Left ventricle myocardium inferior (tissue), 1 donor: ENCODE data around the gene PYGB. TPM values are rescaled to one million over a fixed set of nuclear protein-coding genes. Genes with fewer than 3 reads are reported as not detected.
A peak's percentile ranks its signal among the peaks of the same experiment; 100 is the strongest.
"Not testable (repeated sequence)": the region's sequence is repeated elsewhere in the genome, so short reads cannot be mapped to it uniquely, and the experiment has no call there.

Experiments used
- DNase-seq: peaks from one replicate; pipeline ENCODE4 v3.0.0-alpha.2; 2020
- H3K27ac ChIP-seq: fragments of 200-600 bp; replicated peaks from 2 replicates; pipeline ENCODE4 v1.8.0; 2021
- H3K27me3 ChIP-seq: fragments of 200-600 bp; 2 replicates; pipeline ENCODE4 v1.8.0; 2021; ENCODE audit warnings: low read depth
- H3K36me3 ChIP-seq: fragments of 200-600 bp; 2 replicates; pipeline ENCODE4 v1.8.0; 2021
- H3K4me1 ChIP-seq: fragments of 200-600 bp; 2 replicates; pipeline ENCODE4 v1.8.0; 2021
- H3K4me3 ChIP-seq: fragments of 200-600 bp; 2 replicates; pipeline ENCODE4 v1.8.0; 2021; ENCODE audit warnings: mild to moderate bottlenecking, moderate library complexity
- H3K9me3 ChIP-seq: fragments of 200-600 bp; replicated peaks from 2 replicates; pipeline ENCODE4 v1.8.0; 2021
- CTCF ChIP-seq: fragments of 200-600 bp; IDR thresholded peaks from 2 replicates; pipeline ENCODE4 v1.8.0; 2021; ENCODE audit warnings: antibody characterized with exemption, mild to moderate bottlenecking, borderline replicate concordance
- intact Hi-C: fragments of 100-400 bp; cut with micrococcal nuclease; formaldehyde crosslinking; loops from one replicate; pipeline ENCODE4 v1.11.0; 2022
- total RNA-seq: library from RNA; stranded (reverse); fragmentation: NEBNext Ultra II Directional; extraction: Animal tissue kit (Norgen Biotek cat#: 25700); gene quantifications from one replicate; pipeline ENCODE4 v1.2.1, GENCODE V29; 2021
- donor health status: DM: no; HTN: yes; CAD: no; lungs with severe emphysema.

The PYGB gene
- total RNA-seq, 1 donor from 2014 or later: 218 TPM

- no peak for DNase-seq
- Histone ChIP-seq H3K4me3 (peak overlapping the region; percentile 24), H3K36me3 (peaks cover 16% of the 10 kb centered on the region), H3K4me1 (peaks cover 29% of the 10 kb centered on the region), H3K9me3 (no peaks in the 10 kb centered on the region), H3K27ac (peak overlapping the region; percentile 52), H3K27me3 (no peaks in the 10 kb centered on the region)
- peak; percentile 45 for TF ChIP-seq CTCF
- intact Hi-C loops: loop anchor here (10.0 kb wide), 1 partner anchor 64 kb away; no protein-coding TSS in a partner anchor
These were observed 62.5 kb downstream of the PYGB start for GRCh38 chr20:25310268-25310920.

- no peaks in the 10 kb centered on the region for H3K27me3 ChIP-seq
- peak overlapping the region; percentile 52 for H3K27ac ChIP-seq
- no peaks in the 10 kb centered on the region for H3K9me3 ChIP-seq
- no peak for DNase-seq
- peak overlapping the region; percentile 24 for H3K4me3 ChIP-seq
- TF ChIP-seq CTCF: no peak
- peaks cover 16% of the 10 kb centered on the region for H3K36me3 ChIP-seq
- intact Hi-C loops: loop anchor here (10.0 kb wide), 1 partner anchor 64 kb away; no protein-coding TSS in a partner anchor
- peaks cover 29% of the 10 kb centered on the region for H3K4me1 ChIP-seq
These were observed 63.2 kb downstream of the PYGB start for GRCh38 chr20:25310921-25311728.

- not testable (repeated sequence) for H3K27me3 ChIP-seq, H3K9me3 ChIP-seq, DNase-seq, H3K27ac ChIP-seq, H3K4me3 ChIP-seq
- intact Hi-C loops: loop anchor here (10.0 kb wide), 1 partner anchor 62 kb away; no protein-coding TSS in a partner anchor
- H3K36me3 ChIP-seq: peaks cover 21% of the 10 kb centered on the region
- peaks cover 29% of the 10 kb centered on the region for H3K4me1 ChIP-seq
These were observed 64.8 kb downstream of the PYGB start for GRCh38 chr20:25312716-25313115.

GRCh38 chr20:25313593-25313992 is 65.7 kb downstream of the PYGB start:
- no peak for TF ChIP-seq CTCF
- no peaks in the 10 kb centered on the region for H3K27me3 ChIP-seq
- H3K27ac ChIP-seq: no peak overlapping the region
- DNase-seq: no peak
- no peak overlapping the region for H3K4me3 ChIP-seq
- H3K36me3 ChIP-seq: peaks cover 14% of the 10 kb centered on the region
- H3K9me3 ChIP-seq: no peaks in the 10 kb centered on the region
- H3K4me1 ChIP-seq: peaks cover 30% of the 10 kb centered on the region
- intact Hi-C loops: loop anchor here (10.0 kb wide), 1 partner anchor 61 kb away; no protein-coding TSS in a partner anchor

- intact Hi-C loops: loop anchor here (10.0 kb wide), 1 partner anchor 60 kb away; no protein-coding TSS in a partner anchor
- no peak overlapping the region for H3K27ac ChIP-seq
- H3K36me3 ChIP-seq: peaks cover 14% of the 10 kb centered on the region
- H3K27me3 ChIP-seq: no peaks in the 10 kb centered on the region
- H3K4me1 ChIP-seq: peaks cover 37% of the 10 kb centered on the region
- H3K9me3 ChIP-seq: no peaks in the 10 kb centered on the region
- no peak for DNase-seq
- no peak for TF ChIP-seq CTCF
- H3K4me3 ChIP-seq: no peak overlapping the region
These were observed 66.9 kb downstream of the PYGB start for GRCh38 chr20:25314497-25315417.
